Neural cell (in vitro differentiated cells): ENCODE results near the gene EZR. TPM values are rescaled to one million over a fixed set of nuclear protein-coding genes. Genes with fewer than 3 reads are reported as not detected.

Source experiments
- H2AFZ ChIP-seq: fragments of 200-600, 300-800 bp; sonication (generic), shearing (Covaris generic); 2 replicates; pipeline ENCODE4 v1.6.0; 2014; ENCODE audit warnings: low read depth, mild to moderate bottlenecking, antibody characterized with exemption, low read length, moderate library complexity
- H3F3A ChIP-seq: fragments of 200-600 bp; shearing (Covaris generic); 2 replicates; pipeline ENCODE4 v1.6.1; 2016; ENCODE audit warnings: mild to moderate bottlenecking, moderate library complexity, mixed read lengths, antibody characterized with exemption, low read length; ENCODE audit not compliant: insufficient read depth, poor library complexity, severe bottlenecking
- H3K27ac ChIP-seq: fragments of 200-600, 300-800 bp; sonication (generic), shearing (Covaris generic); 2 replicates; pipeline ENCODE4 v1.5.1; 2014; ENCODE audit warnings: mild to moderate bottlenecking, low read length, moderate library complexity
- H3K27me3 ChIP-seq: fragments of 300-800, 200-600 bp; sonication (generic), shearing (Covaris generic); 2 replicates; pipeline ENCODE4 v1.6.0; 2014; ENCODE audit warnings: mild to moderate bottlenecking, low read depth, low read length, moderate library complexity; ENCODE audit not compliant: insufficient read depth
- H3K36me3 ChIP-seq: fragments of 300-800, 200-600 bp; sonication (generic), shearing (Covaris generic); 2 replicates; pipeline ENCODE4 v1.5.1; 2014; ENCODE audit warnings: mild to moderate bottlenecking, antibody characterized with exemption, low read length, moderate library complexity; ENCODE audit not compliant: insufficient read depth
- H3K4me2 ChIP-seq: fragments of 300-800, 200-600 bp; sonication (generic), shearing (Covaris generic); 2 replicates; pipeline ENCODE4 v1.6.0; 2014; ENCODE audit warnings: mild to moderate bottlenecking, low read length
- H3K4me3 ChIP-seq: fragments of 300-800, 200-600 bp; sonication (generic), shearing (Covaris generic); 2 replicates; pipeline ENCODE4 v1.5.1; 2014; ENCODE audit warnings: mild to moderate bottlenecking, low read length, moderate library complexity
- H3K79me2 ChIP-seq: fragments of 200-600 bp; shearing (Covaris generic); replicated peaks from 2 replicates; pipeline ENCODE4 v1.6.0; 2014; ENCODE audit warnings: mild to moderate bottlenecking, low read length, moderate library complexity; ENCODE audit not compliant: insufficient read depth
- H3K9ac ChIP-seq: fragments of 300-800, 200-600 bp; sonication (generic), shearing (Covaris generic); 2 replicates; pipeline ENCODE4 v1.6.1; 2016; ENCODE audit warnings: mild to moderate bottlenecking, low read length, mixed read lengths
- H3K9me2 ChIP-seq: fragments of 200-600 bp; shearing (Covaris generic); 2 replicates; pipeline ENCODE4 v1.6.1; 2016; ENCODE audit warnings: mild to moderate bottlenecking, low read length, mixed read lengths; ENCODE audit not compliant: insufficient read depth
- H3K9me3 ChIP-seq: fragments of 200-600, 300-800 bp; sonication (generic), shearing (Covaris generic); 2 replicates; pipeline ENCODE4 v1.6.1; 2016; ENCODE audit warnings: mild to moderate bottlenecking, mixed run types, low read length, moderate library complexity, mixed read lengths
- H4K20me1 ChIP-seq: fragments of 200-600 bp; shearing (Covaris generic); 2 replicates; pipeline ENCODE4 v1.6.1; 2016; ENCODE audit warnings: mild to moderate bottlenecking, mixed run types; ENCODE audit not compliant: insufficient read depth
- CTCF ChIP-seq: fragments of 450-650 bp; IDR thresholded peaks from 2 replicates; pipeline ENCODE4 v1.5.1; 2014; ENCODE audit warnings: antibody characterized with exemption, mild to moderate bottlenecking, moderate library complexity; ENCODE audit not compliant: poor library complexity, severe bottlenecking
- EP300 ChIP-seq: fragments of 450-650 bp; conservative IDR thresholded peaks from 2 replicates; pipeline ENCODE4 v1.6.1; 2014; ENCODE audit warnings: antibody characterized with exemption, mild to moderate bottlenecking, moderate library complexity; ENCODE audit not compliant: poor library complexity, severe bottlenecking
- EZH2 ChIP-seq: fragments of 200-600, 300-800 bp; shearing (Covaris generic), sonication (generic); IDR thresholded peaks from 2 replicates; pipeline ENCODE4 v1.6.1; 2014; ENCODE audit warnings: antibody characterized with exemption, low read length, borderline replicate concordance, mild to moderate bottlenecking; ENCODE audit not compliant: insufficient read depth, poor library complexity, severe bottlenecking
- MXI1 ChIP-seq: fragments of 450-650 bp; conservative IDR thresholded peaks from 2 replicates; pipeline ENCODE4 v1.6.1; 2014; ENCODE audit warnings: antibody characterized with exemption, mild to moderate bottlenecking; ENCODE audit not compliant: poor library complexity, severe bottlenecking
- POLR2AphosphoS5 ChIP-seq: IDR thresholded peaks from 2 replicates; pipeline ENCODE4 v1.6.1; 2012
- RAD21 ChIP-seq: fragments of 450-650 bp; conservative IDR thresholded peaks from 2 replicates; pipeline ENCODE4 v1.6.1; 2014; ENCODE audit warnings: antibody characterized with exemption, mild to moderate bottlenecking, moderate library complexity
- REST ChIP-seq: IDR thresholded peaks from 2 replicates; pipeline ENCODE4 v1.6.1; 2012; ENCODE audit warnings: borderline replicate concordance
- SMC3 ChIP-seq: fragments of 450-650 bp; conservative IDR thresholded peaks from 2 replicates; pipeline ENCODE4 v1.6.1; 2014; ENCODE audit warnings: antibody characterized with exemption, mild to moderate bottlenecking, moderate library complexity; ENCODE audit not compliant: poor library complexity
- TAF1 ChIP-seq: IDR thresholded peaks from 2 replicates; pipeline ENCODE4 v1.6.1; 2012; ENCODE audit warnings: low read depth
- polyA plus RNA-seq: library from polyadenylated mRNA; depleted of rRNA; stranded (reverse); fragments of >200 nt; gene quantifications from 2 replicates; pipeline ENCODE4 v1.2.3, GENCODE V29; 2014

EZR gene
- polyA plus RNA-seq, 1 donor from 2014 or later, result 1.6 TPM

GRCh38 chr6:158757753-158758090, 61.4 kb downstream of the EZR start:
- H3K36me3 ChIP-seq, result no peaks in the 10 kb centered on the region
- no peak overlapping the region for H3K27ac ChIP-seq
- TF ChIP-seq POLR2AphosphoS5 (no peak), EZH2 (no peak), SMC3 (no peak), CTCF (no peak), MXI1 (no peak), EP300 (no peak), REST (no peak), RAD21 (no peak), TAF1 (no peak)
- no peak overlapping the region for H2AFZ ChIP-seq
- no peak overlapping the region for H3K9ac ChIP-seq
- no peaks in the 10 kb centered on the region for H4K20me1 ChIP-seq
- H3F3A ChIP-seq, result no peaks in the 10 kb centered on the region
- H3K9me3 ChIP-seq, result no peaks in the 10 kb centered on the region
- H3K9me2 ChIP-seq, result no peaks in the 10 kb centered on the region
- H3K79me2 ChIP-seq, result no peaks in the 10 kb centered on the region
- H3K4me2 ChIP-seq, result no peak overlapping the region
- no peak overlapping the region for H3K4me3 ChIP-seq
- no peaks in the 10 kb centered on the region for H3K27me3 ChIP-seq

DNA sequence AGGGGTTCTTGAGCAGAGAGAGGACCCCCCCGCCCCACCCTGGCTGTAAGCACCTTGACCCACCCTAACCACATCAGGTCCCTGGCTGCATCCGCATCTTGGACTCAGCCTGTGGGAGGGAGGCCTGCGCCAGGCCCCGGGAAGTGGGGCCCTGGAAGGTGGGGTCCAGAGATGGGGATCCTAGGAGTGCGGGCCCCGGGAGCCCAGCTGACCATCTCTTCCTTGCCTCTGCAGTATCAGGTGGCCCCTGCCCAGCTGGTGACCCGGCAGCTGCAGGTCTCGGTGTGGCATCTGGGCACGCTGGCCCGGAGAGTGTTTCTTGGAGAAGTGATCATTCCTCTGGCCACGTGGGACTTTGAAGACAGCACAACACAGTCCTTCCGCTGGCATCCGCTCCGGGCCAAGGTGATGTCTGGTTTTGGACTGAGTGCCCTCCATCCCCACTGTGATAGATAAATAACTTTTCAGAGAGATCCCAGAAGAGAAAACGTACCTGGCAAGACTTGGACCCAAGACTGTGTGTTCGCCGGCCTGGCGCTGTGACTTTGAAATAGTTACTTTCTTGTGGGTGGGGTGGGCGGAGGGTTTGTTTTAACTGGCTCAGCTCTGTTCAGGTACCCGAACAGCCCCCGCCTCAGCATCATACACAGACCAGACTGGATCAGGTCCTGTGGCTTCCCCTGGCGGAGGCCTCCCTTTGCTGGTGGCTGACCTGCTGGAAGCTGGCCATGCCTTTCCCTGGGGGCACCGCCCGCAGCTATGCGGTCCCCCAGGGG, 62.0 kb downstream of the EZR start:
- Histone ChIP-seq H3K36me3 (no peaks in the 10 kb centered on the region), H3K27ac (no peak overlapping the region), H3K9me3 (no peaks in the 10 kb centered on the region), H3K9me2 (no peaks in the 10 kb centered on the region), H3K79me2 (no peaks in the 10 kb centered on the region), H3K27me3 (no peaks in the 10 kb centered on the region), H3K9ac (no peak overlapping the region), H3F3A (no peaks in the 10 kb centered on the region), H4K20me1 (no peaks in the 10 kb centered on the region), H2AFZ (no peak overlapping the region), H3K4me2 (no peak overlapping the region), H3K4me3 (no peak overlapping the region)
- TF ChIP-seq SMC3 (no peak), POLR2AphosphoS5 (no peak), RAD21 (no peak)
